SH-SY5Y (cell line): ENCODE results near the gene KNOP1.

Experiments used
- GATA2 ChIP-seq: IDR thresholded peaks from 2 replicates; pipeline ENCODE4 v1.6.1; 2011; ENCODE audit warnings: mild to moderate bottlenecking, low read depth, low read length
- GATA3 ChIP-seq: IDR thresholded peaks from 2 replicates; pipeline ENCODE4 v1.6.1; 2011; ENCODE audit warnings: low read depth, mild to moderate bottlenecking, low read length, moderate library complexity

GRCh38 chr16:19705146-19705501 lies 12.9 kb downstream of the KNOP1 start:
- no peak for TF ChIP-seq GATA2
- TF ChIP-seq GATA3 = no peak
